ENCODE measurements around the gene MAPK8IP1. TPM values are rescaled to one million over a fixed set of nuclear protein-coding genes. Genes with fewer than 3 reads are reported as not detected.
A peak's percentile ranks its signal among the peaks of the same experiment; 100 is the strongest.
"Not testable (repeated sequence)": the region's sequence is repeated elsewhere in the genome, so short reads cannot be mapped to it uniquely, and the experiment has no call there.

Gene MAPK8IP1
- under 1 TPM; 0.22 to 0.57 TPM for total RNA-seq

- H3K4me3 Mint-ChIP-seq: peak within 1 kb of the TSS; percentile 56
- no peaks in the 10 kb centered on the region for H3K9me3 Mint-ChIP-seq
- peaks cover 6% of the 10 kb centered on the region for H3K4me1 Mint-ChIP-seq (ENCODE audit: low read depth)
- DNase-seq: peak; percentile 40
- peaks cover 7% of the 10 kb centered on the region for H3K36me3 Mint-ChIP-seq (ENCODE audit: low read depth)
- H3K27ac Mint-ChIP-seq: no peak within 1 kb of the TSS
- H3K27me3 Mint-ChIP-seq (ENCODE audit: low read depth): peaks cover under 1% of the 10 kb centered on the region
- CTCF ChIA-PET: no interaction called here
- intact Hi-C loops (cut with micrococcal nuclease): loop anchor here (1.0 kb wide), 4 partner anchors 14 to 235 kb away; partner anchors contain the start of genes CRY2 and PEX16
Measured at GRCh38 chr11:45885274-45885920, at the start of gene MAPK8IP1. MAPK8IP1 (plus strand) TSS chr11:45885651; CDS start chr11:45885821, 170 bp downstream.

GRCh38 chr11:45839204-45839603, 46.2 kb upstream of the MAPK8IP1 start:
- Mint-ChIP-seq H3K9me3 (no peaks in the 10 kb centered on the region), H3K27ac (no peak overlapping the region), H3K4me3 (no peak overlapping the region), H3K4me1 (ENCODE audit: low read depth) (peaks cover 11% of the 10 kb centered on the region), H3K36me3 (ENCODE audit: low read depth) (no peaks in the 10 kb centered on the region), H3K27me3 (ENCODE audit: low read depth) (no peaks in the 10 kb centered on the region)
- CTCF ChIA-PET: no interaction called here
- intact Hi-C loops (cut with micrococcal nuclease): no loop called here
- DNase-seq: no peak

- DNase-seq; H3K36me3 Mint-ChIP-seq (ENCODE audit: low read depth); H3K27me3 Mint-ChIP-seq (ENCODE audit: low read depth); H3K4me1 Mint-ChIP-seq (ENCODE audit: low read depth); H3K27ac Mint-ChIP-seq; H3K4me3 Mint-ChIP-seq; H3K9me3 Mint-ChIP-seq; CTCF ChIA-PET: not testable (repeated sequence)
- intact Hi-C loops (cut with micrococcal nuclease): loop anchor here (10.0 kb wide), 1 partner anchor 775 kb away; the partner anchor contains the start of genes ATG13 and HARBI1
Measured at GRCh38 chr11:45840251-45840650, 45.2 kb upstream of the MAPK8IP1 start.

GRCh38 chr11:45843158-45843924, 42.1 kb upstream of the MAPK8IP1 start:
- DNase-seq: peak; percentile 96
- H3K36me3 Mint-ChIP-seq (ENCODE audit: low read depth): no peaks in the 10 kb centered on the region
- CTCF ChIA-PET: interaction anchor here (0.6 to 2.5 kb wide), 14 partner anchors 8 to 163 kb away, joined by 3 to 14 read pairs (median 4); no protein-coding TSS in a partner anchor
- H3K9me3 Mint-ChIP-seq: no peaks in the 10 kb centered on the region
- H3K27ac Mint-ChIP-seq: peak overlapping the region; percentile 15
- peak overlapping the region; percentile 51 for H3K4me3 Mint-ChIP-seq
- no peaks in the 10 kb centered on the region for H3K27me3 Mint-ChIP-seq (ENCODE audit: low read depth)
- intact Hi-C loops (cut with micrococcal nuclease): loop anchor here (1.0 to 10.0 kb wide), 4 partner anchors 38 to 771 kb away; partner anchors contain the start of genes ATG13, HARBI1 and SLC35C1
- H3K4me1 Mint-ChIP-seq (ENCODE audit: low read depth): peaks cover 18% of the 10 kb centered on the region

- CTCF ChIA-PET: interaction anchor here (0.7 to 2.5 kb wide), 6 partner anchors 10 to 471 kb away, joined by 3 to 14 read pairs (median 3); no protein-coding TSS in a partner anchor
- no peak for DNase-seq
- H3K27ac Mint-ChIP-seq: no peak overlapping the region
- intact Hi-C loops (cut with micrococcal nuclease): loop anchor here (5.0 to 10.0 kb wide), 2 partner anchors 770 to 1278 kb away; partner anchors contain the start of genes ATG13, CD82 and HARBI1
- H3K4me3 Mint-ChIP-seq: no peak overlapping the region
- no peaks in the 10 kb centered on the region for H3K27me3 Mint-ChIP-seq (ENCODE audit: low read depth)
- no peaks in the 10 kb centered on the region for H3K9me3 Mint-ChIP-seq
- peaks cover 33% of the 10 kb centered on the region for H3K4me1 Mint-ChIP-seq (ENCODE audit: low read depth)
- H3K36me3 Mint-ChIP-seq (ENCODE audit: low read depth): no peaks in the 10 kb centered on the region
Measured at GRCh38 chr11:45844822-45845578, 40.5 kb upstream of the MAPK8IP1 start.

GRCh38 chr11:45846174-45846675, 39.2 kb upstream of the MAPK8IP1 start:
- CTCF ChIA-PET: interaction anchor here (0.7 to 1.9 kb wide), 7 partner anchors 9 to 464 kb away, joined by 3 to 7 read pairs (median 4); no protein-coding TSS in a partner anchor
- H3K27ac Mint-ChIP-seq: peak overlapping the region; percentile 63

GRCh38 chr11:45846974-45847910, 38.2 kb upstream of the MAPK8IP1 start, which contains the start of gene CRY2:
CRY2 (plus strand) TSS chr11:45847475; CDS start chr11:45847491, 16 bp downstream.
- H3K9me3 Mint-ChIP-seq: no peaks in the 10 kb centered on the region
- DNase-seq: peak; percentile 99
- no peaks in the 10 kb centered on the region for H3K27me3 Mint-ChIP-seq (ENCODE audit: low read depth)
- H3K4me3 Mint-ChIP-seq: peak within 1 kb of the TSS; percentile 78
- H3K27ac Mint-ChIP-seq: peak within 1 kb of the TSS; percentile 63
- intact Hi-C loops (cut with micrococcal nuclease): loop anchor here (1.0 to 10.0 kb wide), 8 partner anchors 38 to 1280 kb away; partner anchors contain the start of genes ATG13, CD82, HARBI1 and MAPK8IP1
- peaks cover 1% of the 10 kb centered on the region for H3K36me3 Mint-ChIP-seq (ENCODE audit: low read depth)
- CTCF ChIA-PET: interaction anchor here (0.8 to 1.5 kb wide), 5 partner anchors 13 to 463 kb away, joined by 3 to 5 read pairs (median 4); no protein-coding TSS in a partner anchor
- H3K4me1 Mint-ChIP-seq (ENCODE audit: low read depth): peaks cover 45% of the 10 kb centered on the region

More at GRCh38 chr11:45846174-45846675, 39.2 kb upstream of the MAPK8IP1 start:
- Mint-ChIP-seq H3K9me3 (no peaks in the 10 kb centered on the region), H3K4me1 (ENCODE audit: low read depth) (peaks cover 41% of the 10 kb centered on the region), H3K27me3 (ENCODE audit: low read depth) (no peaks in the 10 kb centered on the region), H3K4me3 (peak overlapping the region; percentile 78), H3K36me3 (ENCODE audit: low read depth) (peaks cover 1% of the 10 kb centered on the region)
- DNase-seq: no peak
- intact Hi-C loops (cut with micrococcal nuclease): loop anchor here (2.0 to 10.0 kb wide), 4 partner anchors 75 to 1279 kb away; partner anchors contain the start of genes ATG13, CD82 and HARBI1

- intact Hi-C loops (cut with micrococcal nuclease): loop anchor here (1.0 to 10.0 kb wide), 9 partner anchors 37 to 1281 kb away; partner anchors contain the start of genes ATG13, CD82, HARBI1 and MAPK8IP1
- H3K4me1 Mint-ChIP-seq (ENCODE audit: low read depth): peaks cover 50% of the 10 kb centered on the region
- CTCF ChIA-PET: no interaction called here
Measured at GRCh38 chr11:45847911-45848316, 37.5 kb upstream of the MAPK8IP1 start.

GRCh38 chr11:45848654-45849081, 36.8 kb upstream of the MAPK8IP1 start:
- no peak for DNase-seq
- peaks cover 46% of the 10 kb centered on the region for H3K4me1 Mint-ChIP-seq (ENCODE audit: low read depth)
- H3K4me3 Mint-ChIP-seq: peak overlapping the region; percentile 78
- CTCF ChIA-PET: no interaction called here
- no peak overlapping the region for H3K27ac Mint-ChIP-seq
- H3K36me3 Mint-ChIP-seq (ENCODE audit: low read depth): peaks cover 1% of the 10 kb centered on the region
- H3K27me3 Mint-ChIP-seq (ENCODE audit: low read depth): no peaks in the 10 kb centered on the region
- H3K9me3 Mint-ChIP-seq: no peaks in the 10 kb centered on the region
- intact Hi-C loops (cut with micrococcal nuclease): loop anchor here (1.0 to 10.0 kb wide), 3 partner anchors 161 to 1281 kb away; partner anchors contain the start of genes ATG13, CD82 and HARBI1

More at GRCh38 chr11:45847911-45848316, 37.5 kb upstream of the MAPK8IP1 start:
- Mint-ChIP-seq H3K27me3 (ENCODE audit: low read depth) (no peaks in the 10 kb centered on the region), H3K27ac (no peak overlapping the region), H3K4me3 (peak overlapping the region; percentile 78), H3K9me3 (no peaks in the 10 kb centered on the region), H3K36me3 (ENCODE audit: low read depth) (peaks cover 1% of the 10 kb centered on the region)
- DNase-seq: peak; percentile 47

- Mint-ChIP-seq H3K27ac (no peak overlapping the region), H3K4me3 (no peak overlapping the region), H3K9me3 (no peaks in the 10 kb centered on the region), H3K4me1 (ENCODE audit: low read depth) (peaks cover 47% of the 10 kb centered on the region), H3K27me3 (ENCODE audit: low read depth) (no peaks in the 10 kb centered on the region), H3K36me3 (ENCODE audit: low read depth) (peaks cover 1% of the 10 kb centered on the region)
- DNase-seq: no peak
- intact Hi-C loops (cut with micrococcal nuclease): no loop called here
- CTCF ChIA-PET: interaction anchor here (0.8 to 1.7 kb wide), 5 partner anchors 10 to 79 kb away, joined by 3 to 6 read pairs (median 4); no protein-coding TSS in a partner anchor
Measured at GRCh38 chr11:45850446-45850845, 35.0 kb upstream of the MAPK8IP1 start.
